GM12801 (cell line): ENCODE results near the gene GPATCH2L.

Source experiments
- TF ChIP-seq, protein P1 (sequence below): IDR thresholded peaks from one replicate; pipeline ENCODE4 v1.5.1; 2011; ENCODE audit warnings: control low read depth; ENCODE audit not compliant: insufficient read length; ENCODE audit errors: extremely low read depth

GPATCH2L gene

DNA sequence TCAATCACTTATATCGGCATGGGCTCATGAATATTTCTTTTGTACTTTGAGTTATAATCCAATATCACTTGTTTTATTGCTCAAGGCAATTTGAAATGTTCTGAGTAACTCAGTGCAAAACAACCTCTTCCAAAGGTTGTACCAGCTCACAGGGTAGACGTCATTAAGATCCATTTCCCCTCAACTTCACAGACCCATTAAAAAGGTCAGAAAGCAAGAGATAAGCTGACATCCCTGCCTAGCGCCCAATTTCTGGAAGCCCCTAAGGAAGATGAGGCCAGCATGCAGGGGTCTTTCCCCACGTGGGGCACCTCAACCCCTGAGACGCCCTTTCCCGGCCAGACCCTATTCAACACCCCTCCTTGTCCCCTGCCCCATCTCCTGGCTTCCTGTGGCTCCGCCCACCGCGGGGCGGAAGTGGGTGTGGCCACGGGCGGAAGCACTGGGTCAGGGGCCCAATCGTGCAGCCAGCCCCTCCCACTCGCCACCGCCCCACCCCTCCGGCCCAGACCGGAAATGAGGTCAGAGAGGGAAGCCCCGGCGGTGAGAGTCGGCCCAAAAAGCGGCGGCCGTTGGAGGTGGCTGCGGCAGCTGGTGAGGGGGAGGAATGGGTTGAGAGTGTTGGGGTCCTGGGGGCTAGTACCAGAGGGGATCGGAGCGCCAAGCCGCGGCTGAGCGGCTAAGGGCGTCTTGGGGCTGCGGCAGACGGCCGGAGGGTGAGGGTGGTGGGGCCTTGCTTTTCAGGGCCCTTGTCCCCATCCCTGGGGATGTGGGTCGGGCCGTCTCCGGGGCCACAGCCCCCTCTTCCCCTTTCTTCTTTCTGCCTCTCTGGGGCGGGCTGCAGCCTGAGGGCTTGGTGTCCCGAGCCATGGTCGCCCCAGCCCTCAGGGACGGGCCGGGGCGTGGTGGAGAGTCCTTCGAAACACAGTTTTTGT, at the start of gene GPATCH2L:
Gene GPATCH2L (plus strand): TSS at position 525 of the 935 bp plus-strand sequence. CDS start 2,442 bp downstream, outside the sequence.
- TF ChIP-seq, protein P1, sequence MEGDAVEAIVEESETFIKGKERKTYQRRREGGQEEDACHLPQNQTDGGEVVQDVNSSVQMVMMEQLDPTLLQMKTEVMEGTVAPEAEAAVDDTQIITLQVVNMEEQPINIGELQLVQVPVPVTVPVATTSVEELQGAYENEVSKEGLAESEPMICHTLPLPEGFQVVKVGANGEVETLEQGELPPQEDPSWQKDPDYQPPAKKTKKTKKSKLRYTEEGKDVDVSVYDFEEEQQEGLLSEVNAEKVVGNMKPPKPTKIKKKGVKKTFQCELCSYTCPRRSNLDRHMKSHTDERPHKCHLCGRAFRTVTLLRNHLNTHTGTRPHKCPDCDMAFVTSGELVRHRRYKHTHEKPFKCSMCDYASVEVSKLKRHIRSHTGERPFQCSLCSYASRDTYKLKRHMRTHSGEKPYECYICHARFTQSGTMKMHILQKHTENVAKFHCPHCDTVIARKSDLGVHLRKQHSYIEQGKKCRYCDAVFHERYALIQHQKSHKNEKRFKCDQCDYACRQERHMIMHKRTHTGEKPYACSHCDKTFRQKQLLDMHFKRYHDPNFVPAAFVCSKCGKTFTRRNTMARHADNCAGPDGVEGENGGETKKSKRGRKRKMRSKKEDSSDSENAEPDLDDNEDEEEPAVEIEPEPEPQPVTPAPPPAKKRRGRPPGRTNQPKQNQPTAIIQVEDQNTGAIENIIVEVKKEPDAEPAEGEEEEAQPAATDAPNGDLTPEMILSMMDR: no peak

DNA sequence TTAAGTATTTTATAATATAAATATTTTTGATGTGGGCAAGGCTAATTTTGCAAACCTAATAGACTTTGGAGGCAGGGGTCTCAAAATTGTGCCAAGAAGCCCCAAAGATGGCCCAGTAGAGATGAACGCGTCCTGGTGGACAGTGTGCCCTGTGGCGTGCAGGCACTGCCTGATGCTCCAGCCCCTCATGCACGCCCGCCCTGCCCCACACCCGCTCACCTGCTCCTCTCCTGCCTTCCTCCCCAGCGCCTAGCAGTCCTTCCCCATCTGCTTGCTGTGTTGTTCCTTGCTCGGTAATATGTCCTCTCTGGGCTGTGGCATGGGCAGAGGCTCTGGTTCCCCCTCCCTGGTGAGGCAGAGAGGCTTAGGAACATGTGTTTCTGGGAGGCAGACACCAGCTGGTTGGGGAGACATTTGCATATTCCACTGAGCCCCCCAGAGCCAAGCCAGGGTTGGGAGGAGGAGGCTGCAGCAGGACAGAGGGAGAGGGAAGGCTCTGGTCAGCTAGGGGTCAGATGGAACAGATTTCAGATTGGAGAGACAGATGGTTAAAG, 46.8 kb upstream of the GPATCH2L start:
- TF ChIP-seq, protein P1: no peak

DNA sequence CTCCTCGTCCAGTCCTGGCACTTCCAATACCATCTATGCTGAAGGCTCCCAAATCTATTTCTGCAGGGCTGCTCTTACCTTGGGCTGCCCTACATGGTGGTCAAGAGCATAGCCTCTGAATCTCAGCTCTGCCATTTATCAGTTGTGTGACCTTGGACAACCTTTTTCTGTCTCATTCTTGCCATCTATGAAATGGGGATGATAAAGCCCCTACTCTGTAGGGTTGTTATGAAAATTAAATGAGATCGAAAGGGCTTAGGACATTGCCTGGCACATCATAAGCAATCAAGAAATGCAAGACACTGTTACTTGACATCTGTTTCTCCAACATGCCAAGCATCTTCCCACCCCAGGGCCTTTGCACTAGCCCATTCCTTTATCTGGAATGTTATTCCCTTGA, 45.5 kb upstream of the GPATCH2L start:
- TF ChIP-seq, protein P1: no peak

DNA sequence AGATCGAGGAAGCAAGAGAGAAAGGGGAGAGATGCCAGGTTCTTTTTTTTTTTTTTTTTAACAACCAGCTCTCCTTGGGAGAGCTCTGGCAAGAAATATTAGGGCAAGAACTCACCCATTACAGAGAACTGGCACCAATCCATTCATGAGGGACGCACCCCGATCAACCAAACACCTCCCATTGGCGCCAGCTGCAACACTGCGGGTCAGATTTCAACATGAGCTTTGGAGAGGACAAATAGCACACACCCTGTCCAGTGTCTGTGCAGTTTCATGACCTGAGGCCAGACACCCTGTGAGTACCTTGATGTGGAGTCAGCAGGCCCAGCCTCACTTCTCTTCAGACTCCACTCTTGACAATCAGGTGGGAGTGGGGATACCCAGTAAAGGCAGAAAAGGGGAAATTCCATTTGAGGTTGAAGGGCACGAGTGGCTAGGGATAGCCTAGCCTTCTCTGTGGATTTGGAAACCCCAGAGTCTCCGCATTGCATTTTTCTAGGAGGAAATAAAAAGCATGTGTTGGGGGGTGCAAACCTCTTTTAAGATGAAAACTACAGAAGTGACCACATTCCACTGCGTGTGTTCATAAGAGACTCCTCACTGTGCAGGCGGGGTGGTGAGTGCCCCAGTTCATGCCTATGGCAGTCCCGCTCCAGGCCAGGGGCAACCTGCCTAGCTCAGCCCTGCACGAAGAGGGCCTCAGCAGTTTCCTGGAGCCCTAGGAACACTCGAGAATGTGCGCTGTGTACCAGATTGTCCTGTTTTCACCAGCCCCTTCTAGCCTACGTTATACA, 42.4 kb upstream of the GPATCH2L start:
- TF ChIP-seq, protein P1: no peak

DNA sequence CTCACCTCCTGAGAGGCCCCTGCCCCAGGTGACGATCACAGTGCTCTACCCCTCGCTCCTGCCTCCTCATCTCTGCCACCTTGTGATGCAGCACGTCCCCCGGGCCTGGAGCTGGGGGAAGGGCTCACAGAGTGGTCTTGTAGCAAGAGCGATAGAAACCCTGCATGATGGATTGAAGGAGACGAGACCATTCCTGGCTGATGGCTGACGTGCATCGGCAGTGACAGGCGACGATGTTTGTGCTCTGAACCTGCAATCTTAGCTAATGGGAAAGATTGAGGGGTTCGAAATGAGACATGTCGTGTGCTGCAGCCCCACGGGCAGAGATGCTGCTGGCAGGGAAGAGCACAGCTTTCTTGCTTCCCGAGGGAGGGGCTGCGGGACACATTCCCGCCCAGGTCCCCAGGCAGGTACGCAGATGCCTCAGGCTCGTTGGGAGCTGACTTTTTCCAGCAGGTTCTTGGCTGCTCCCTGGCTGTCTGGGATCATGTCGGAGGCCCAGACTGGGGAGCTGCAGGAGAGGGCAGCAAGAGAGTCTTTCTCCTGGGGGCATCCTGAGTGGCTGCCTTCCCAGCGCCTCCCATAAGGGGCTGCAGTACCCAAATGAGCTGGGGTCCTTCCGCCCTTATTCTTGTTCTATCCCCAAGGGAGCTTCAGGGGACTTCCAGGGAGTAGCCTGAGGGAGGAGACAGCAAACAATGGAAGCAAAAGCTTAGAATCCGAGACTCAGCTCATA, 38.7 kb upstream of the GPATCH2L start:
- TF ChIP-seq, protein P1: no peak

DNA sequence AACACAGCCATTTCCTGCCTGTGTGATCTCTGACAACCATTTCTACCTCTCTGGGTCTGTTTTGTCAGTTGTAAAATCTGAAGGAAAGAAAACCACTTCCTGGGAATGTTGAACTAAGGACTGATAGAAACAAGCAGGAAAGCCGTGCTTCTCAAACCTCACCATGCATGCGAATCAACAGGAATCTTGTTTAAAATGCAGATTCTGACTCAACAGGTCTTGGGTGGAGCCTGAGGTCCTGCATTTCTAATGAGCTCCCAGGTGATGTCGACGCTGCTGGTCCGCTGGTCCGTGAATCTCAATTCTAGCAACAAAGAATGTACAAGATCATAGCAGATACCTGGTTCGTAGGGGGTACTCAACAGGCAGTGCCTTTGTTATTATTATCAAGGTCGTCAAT, 38.0 kb upstream of the GPATCH2L start:
- TF ChIP-seq, protein P1: no peak

DNA sequence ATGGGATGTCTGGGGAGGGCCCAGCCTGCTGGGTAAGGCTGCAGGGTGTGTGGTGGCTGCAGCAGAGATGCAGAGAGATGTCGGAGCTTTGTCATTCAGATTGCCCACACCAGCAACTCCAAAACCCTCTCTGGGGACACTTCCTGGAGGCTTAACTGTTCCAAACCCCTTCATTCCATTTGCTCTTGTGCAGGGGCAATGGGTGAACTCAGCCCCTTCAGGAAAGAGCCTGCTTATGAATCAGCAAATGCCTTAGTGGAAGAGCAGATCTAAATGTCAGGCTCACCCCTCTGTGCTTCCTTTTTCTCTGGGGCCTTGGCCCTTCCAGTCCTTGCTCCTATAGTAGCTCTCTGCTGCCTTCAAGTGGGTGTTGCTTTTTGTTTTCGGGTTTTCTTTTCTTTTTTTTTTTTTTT, 36.7 kb upstream of the GPATCH2L start:
- TF ChIP-seq, protein P1: no peak
